ENCODE results near the gene LRRC36. TPM values are rescaled to one million over a fixed set of nuclear protein-coding genes. Genes with fewer than 3 reads are reported as not detected.

Gene LRRC36, protein sequence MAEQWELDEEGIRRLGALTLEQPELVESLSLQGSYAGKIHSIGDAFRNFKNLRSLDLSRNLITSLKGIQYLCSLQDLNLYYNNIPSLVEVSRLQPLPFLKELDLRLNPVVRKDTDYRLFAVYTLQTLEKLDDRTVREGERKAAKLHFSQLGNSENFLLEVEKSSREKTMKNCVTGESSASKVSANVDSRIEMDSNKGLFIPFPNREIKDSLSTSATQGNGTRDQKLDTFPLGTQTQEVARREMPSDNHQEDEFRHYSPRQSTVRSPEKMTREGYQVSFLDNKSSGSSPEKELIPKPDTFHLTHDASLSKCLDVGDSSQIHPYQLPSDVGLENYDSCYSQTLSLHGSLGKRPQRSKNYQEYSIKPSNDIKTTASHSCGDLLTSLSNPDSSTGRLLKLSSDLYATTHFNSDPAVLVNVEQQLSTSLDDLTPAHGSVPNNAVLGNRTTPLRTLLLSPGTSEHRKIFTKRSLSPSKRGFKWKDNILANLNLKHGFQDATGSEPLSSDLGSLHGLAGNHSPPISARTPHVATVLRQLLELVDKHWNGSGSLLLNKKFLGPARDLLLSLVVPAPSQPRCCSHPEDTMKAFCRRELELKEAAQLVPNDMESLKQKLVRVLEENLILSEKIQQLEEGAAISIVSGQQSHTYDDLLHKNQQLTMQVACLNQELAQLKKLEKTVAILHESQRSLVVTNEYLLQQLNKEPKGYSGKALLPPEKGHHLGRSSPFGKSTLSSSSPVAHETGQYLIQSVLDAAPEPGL
- not detected for total RNA-seq
- long read RNA-seq = 0 reads

DNA sequence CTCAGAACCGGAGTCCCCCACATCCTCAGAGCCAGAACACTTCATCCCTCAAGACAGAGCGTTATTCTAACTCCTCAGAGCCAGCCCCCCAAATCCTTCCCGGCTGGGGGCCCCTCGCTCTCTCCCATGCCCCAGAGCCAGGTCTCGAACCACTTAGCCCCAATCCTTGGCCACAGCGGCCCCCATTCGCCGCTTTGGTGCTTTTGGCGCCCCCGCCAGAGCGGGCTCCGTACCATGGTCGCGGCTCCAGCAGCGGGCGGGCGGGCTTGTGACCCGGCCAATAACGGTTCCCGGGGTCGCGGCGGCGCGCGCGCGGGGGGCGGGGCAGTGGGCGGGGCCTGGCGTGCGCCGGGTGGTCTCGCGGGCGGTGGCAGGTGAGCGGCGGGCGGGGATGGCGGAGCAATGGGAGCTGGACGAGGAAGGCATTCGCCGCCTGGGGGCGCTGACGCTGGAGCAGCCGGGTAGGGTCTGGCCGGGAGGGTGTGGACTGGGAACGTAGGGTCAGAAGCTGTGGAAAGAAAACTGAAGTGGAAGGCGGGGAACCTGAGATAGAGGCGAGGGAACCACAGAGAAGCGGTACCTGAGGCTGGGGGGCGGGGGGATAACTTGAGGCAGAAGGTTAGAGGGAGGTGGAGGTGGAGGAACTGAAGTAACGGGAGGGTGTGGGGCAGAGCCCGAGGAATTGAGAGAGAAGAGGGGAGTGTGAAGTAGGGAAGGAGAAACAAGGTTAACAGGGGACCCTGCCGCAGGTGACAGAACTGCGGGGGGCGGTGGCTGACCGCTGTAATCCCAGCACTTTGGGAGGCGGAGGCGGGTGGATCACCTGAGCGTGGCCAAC, at the start of gene LRRC36, which contains the start of gene KCTD19:
LRRC36 (plus strand) TSS at position 344 of the 838 bp plus-strand sequence; CDS start at position 392, 48 bp downstream.
KCTD19 (minus strand) TSS at position 270 of the 838 bp plus-strand sequence; CDS start at position 236, 34 bp downstream.
- Histone ChIP-seq H3K36me3 (no peaks in the 10 kb centered on the region), H3K9me3 (replicated peaks) (no peaks in the 10 kb centered on the region), H3K27me3 (ENCODE audit: low read depth) (peaks cover 48% of the 10 kb centered on the region), H3K4me3 (peak within 1 kb of the TSS; percentile 65), H3K4me1 (peaks cover 11% of the 10 kb centered on the region), H3K27ac (replicated peaks) (no peak within 1 kb of the TSS)
- intact Hi-C loops (cut with micrococcal nuclease) = no loop called here
- DNase-seq = peak; percentile 45
- TF ChIP-seq, protein P1, sequence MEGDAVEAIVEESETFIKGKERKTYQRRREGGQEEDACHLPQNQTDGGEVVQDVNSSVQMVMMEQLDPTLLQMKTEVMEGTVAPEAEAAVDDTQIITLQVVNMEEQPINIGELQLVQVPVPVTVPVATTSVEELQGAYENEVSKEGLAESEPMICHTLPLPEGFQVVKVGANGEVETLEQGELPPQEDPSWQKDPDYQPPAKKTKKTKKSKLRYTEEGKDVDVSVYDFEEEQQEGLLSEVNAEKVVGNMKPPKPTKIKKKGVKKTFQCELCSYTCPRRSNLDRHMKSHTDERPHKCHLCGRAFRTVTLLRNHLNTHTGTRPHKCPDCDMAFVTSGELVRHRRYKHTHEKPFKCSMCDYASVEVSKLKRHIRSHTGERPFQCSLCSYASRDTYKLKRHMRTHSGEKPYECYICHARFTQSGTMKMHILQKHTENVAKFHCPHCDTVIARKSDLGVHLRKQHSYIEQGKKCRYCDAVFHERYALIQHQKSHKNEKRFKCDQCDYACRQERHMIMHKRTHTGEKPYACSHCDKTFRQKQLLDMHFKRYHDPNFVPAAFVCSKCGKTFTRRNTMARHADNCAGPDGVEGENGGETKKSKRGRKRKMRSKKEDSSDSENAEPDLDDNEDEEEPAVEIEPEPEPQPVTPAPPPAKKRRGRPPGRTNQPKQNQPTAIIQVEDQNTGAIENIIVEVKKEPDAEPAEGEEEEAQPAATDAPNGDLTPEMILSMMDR (IDR thresholded peaks at IDR 0.05; ENCODE audit: borderline replicate concordance) = peak; percentile 52

DNA sequence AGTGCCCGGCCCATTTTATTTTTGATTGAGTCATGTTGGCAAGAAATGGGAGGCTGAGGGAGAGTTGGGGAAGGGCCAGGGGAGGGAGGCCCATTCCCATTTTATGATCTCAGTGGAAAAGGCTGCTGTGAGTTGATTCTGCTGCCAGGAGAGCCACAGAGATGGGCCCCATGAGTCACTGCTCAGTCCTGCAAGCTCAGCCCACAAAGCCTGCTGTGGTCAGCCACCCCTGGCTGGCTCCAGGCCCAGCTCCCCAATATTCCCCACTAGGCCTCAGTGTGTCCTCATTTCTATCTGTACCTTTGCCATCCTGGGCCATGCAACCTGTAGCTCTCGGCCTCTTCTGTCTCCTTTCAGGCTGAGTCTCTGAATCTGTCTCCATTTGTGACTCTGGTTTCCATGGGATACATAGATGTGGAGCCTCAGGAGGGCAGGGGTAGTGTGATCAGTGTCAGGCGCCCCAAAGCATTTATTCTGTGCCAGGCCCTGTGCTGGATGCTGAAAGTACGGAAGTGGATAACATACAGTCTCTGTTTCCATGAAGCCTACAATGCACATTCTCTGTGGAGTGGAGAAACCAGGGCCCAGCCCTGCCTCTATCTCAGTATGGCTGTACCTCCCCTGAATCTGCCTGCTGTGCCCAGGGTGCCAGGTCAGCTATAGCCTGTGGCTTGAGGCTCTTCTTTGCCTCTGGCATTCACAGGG, 49.2 kb upstream of the LRRC36 start:
- TF ChIP-seq, protein P1 (IDR thresholded peaks at IDR 0.05; ENCODE audit: borderline replicate concordance) = no peak
- Histone ChIP-seq H3K27ac (replicated peaks) (no peak overlapping the region), H3K4me1 (peaks cover 16% of the 10 kb centered on the region), H3K27me3 (ENCODE audit: low read depth) (peaks cover 4% of the 10 kb centered on the region), H3K4me3 (no peak overlapping the region), H3K36me3 (no peaks in the 10 kb centered on the region), H3K9me3 (replicated peaks) (no peaks in the 10 kb centered on the region)
- intact Hi-C loops (cut with micrococcal nuclease) = no loop called here
- no peak for DNase-seq

DNA sequence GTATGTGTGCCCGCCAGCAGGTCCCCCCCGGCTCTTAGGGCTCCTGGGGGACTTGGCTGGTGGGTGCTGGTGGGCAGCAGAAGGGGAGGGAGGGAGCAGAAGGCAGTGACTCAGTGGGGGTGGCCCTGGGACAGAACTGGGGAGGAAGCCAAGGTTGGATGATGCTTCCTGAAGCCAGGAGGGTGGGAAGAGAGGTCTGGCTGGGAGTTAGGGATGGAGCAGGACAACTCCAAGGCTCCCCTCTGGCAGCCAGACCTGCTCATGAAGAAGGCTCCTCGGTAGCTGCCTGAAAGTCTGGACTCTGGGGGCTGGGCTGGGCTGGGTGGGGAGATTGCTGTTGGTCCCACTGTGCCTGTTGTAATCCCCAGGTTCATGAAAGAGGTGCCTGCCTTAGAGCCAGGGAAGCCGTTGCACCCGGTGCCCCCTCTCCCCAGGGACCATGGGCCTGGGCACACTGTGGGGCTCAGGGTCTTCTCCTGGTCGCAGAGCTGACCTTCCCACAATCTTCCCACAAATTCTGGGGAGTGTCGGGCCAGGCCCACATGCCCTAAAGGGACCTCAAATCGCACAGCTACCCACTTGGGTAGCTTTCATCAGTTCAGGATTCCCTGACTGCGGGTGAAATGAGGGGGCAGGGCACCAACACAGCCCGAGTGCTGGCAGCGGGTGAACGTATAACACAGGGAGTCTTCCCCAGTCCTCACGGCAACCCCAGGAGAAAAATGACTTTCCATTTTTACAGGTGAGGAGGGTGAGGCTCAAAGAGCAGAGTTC, 48.4 kb upstream of the LRRC36 start:
- intact Hi-C loops (cut with micrococcal nuclease) = no loop called here
- H3K27ac ChIP-seq (replicated peaks) = peak overlapping the region; percentile 50
- H3K9me3 ChIP-seq (replicated peaks) = no peaks in the 10 kb centered on the region
- H3K27me3 ChIP-seq (ENCODE audit: low read depth) = peaks cover 4% of the 10 kb centered on the region
- DNase-seq = no peak
- H3K36me3 ChIP-seq = no peaks in the 10 kb centered on the region
- TF ChIP-seq, protein P1 (IDR thresholded peaks at IDR 0.05; ENCODE audit: borderline replicate concordance) = no peak
- peak overlapping the region; percentile 70 for H3K4me3 ChIP-seq
- peaks cover 16% of the 10 kb centered on the region for H3K4me1 ChIP-seq

DNA sequence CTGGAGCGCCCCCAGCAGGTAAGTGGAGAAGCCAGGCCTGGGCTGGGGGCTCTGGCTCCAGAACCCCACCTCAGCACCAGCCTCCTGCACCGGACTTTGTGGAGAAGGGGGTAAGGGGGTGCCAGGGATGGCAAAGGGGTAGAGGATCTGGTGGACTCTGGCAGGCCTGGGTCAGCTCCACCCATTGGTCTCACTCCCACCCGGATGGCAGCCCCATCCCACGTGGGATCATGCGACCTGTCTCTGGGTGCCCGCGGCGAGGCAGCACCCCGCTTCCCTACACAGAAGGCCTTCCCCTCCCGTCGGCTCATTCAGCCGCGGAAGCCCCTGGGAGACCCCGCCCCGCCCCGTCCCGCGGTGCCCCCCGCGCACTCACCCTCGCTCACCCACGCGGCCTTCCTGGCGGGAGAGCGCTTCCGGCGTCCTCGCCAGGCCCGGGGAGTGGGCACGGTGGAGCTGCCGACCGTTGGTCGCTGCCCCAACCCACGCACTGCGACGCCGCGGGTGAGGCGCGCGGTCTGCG, 47.8 kb upstream of the LRRC36 start:
- TF ChIP-seq, protein P1 (IDR thresholded peaks at IDR 0.05; ENCODE audit: borderline replicate concordance) = no peak
- no peak for DNase-seq
- H3K4me3 ChIP-seq = peak overlapping the region; percentile 70
- peaks cover 4% of the 10 kb centered on the region for H3K27me3 ChIP-seq (ENCODE audit: low read depth)
- no peaks in the 10 kb centered on the region for H3K36me3 ChIP-seq
- intact Hi-C loops (cut with micrococcal nuclease) = no loop called here
- H3K27ac ChIP-seq (replicated peaks) = peak overlapping the region; percentile 50
- peaks cover 16% of the 10 kb centered on the region for H3K4me1 ChIP-seq
- no peaks in the 10 kb centered on the region for H3K9me3 ChIP-seq (replicated peaks)
